Pons (tissue), 1 donor: Measurements from ENCODE around the gene LGALS7.

ENCODE experiments used
- DNase-seq: peaks from one replicate; pipeline ENCODE4 v3.0.0-alpha.2; 2016; ENCODE audit warnings: low spot score

Gene LGALS7

DNA sequence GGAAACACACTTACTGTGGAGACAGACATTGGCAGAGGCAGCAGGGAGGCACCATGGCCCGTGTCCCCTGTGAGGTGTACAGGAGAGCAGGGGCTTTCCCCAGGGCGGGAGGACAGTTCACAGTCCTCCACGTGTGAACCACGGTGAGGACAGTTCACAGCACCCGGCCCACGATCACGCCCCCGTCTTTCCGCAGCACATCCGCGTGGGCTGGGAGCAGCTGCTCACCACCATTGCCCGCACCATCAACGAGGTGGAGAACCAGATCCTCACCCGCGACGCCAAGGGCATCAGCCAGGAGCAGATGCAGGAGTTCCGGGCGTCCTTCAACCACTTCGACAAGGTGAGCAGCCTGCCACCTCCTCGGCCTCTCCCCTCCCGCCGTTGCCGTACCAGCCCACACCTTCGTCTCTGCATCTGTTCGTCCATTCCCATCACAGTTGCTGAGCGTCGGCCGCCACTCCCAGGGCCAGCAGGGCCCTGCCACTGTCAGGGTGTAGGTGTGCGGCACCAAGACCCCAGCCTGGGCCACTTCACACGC is 46.5 kb downstream of the LGALS7 start:
- no peak for DNase-seq

GRCh38 chr19:38726284-38726673 is 47.0 kb downstream of the LGALS7 start:
- no peak for DNase-seq

DNA sequence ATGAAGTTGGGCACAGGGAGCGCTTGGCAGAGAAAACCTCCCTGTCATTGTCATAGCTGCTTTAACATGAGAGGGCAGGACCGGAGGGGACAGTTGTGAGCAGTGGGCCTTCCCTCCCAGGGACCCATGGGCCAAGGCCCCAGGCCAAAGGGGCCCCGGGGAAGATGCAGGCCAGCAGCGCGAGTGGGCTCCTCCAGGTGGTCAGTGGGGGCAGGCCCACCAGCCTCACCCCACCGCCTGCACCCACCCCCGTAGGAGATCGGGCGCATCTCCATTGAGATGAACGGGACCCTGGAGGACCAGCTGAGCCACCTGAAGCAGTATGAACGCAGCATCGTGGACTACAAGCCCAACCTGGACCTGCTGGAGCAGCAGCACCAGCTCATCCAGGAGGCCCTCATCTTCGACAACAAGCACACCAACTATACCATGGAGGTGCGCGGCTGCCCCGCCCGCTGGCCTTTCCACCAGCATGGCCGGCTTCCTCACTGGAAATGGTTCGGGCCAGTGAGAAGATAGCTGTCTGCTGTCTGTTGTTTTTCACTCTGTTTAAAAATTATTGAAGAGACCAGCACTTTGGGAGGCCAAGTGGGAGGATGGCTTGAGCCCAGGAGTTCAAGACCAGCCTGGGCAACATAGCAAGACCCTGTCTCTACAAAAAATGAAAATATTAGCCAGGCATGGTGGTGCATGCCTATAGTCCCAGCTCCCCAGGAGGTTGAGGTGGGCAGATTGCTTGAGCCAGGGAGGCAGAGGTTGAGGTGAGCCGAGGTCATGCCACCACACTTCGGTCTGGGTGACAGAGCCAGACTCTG is 47.6 kb downstream of the LGALS7 start:
- no peak for DNase-seq

DNA sequence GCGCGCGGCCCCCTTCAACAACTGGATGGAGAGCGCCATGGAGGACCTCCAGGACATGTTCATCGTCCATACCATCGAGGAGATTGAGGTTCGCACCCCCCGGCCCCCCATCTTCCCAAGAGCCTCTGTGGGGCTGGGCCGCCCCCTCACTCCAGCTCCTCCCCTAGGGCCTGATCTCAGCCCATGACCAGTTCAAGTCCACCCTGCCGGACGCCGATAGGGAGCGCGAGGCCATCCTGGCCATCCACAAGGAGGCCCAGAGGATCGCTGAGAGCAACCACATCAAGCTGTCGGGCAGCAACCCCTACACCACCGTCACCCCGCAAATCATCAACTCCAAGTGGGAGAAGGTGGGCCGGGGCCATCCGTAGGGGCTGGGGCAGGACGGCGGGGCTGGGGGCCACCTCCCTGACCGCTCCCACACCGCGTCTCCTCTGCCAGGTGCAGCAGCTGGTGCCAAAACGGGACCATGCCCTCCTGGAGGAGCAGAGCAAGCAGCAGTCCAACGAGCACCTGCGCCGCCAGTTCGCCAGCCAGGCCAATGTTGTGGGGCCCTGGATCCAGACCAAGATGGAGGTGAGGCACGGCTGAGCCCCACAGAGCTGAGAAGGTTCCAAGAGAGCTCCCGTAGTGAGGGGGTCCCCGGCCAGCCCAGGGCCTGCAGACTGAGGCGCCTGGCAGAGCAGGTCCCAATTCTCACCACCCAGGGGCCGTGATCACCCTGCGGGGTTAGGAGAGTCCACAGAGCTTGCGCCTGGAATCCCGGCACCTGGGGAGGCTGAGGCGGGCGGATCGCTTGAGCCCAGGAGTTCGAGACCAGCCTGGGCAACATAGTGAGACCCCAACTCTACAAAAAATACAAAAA is 49.1 kb downstream of the LGALS7 start:
- DNase-seq: no peak

- no peak for DNase-seq
Measured at GRCh38 chr19:38723606-38723965, 49.7 kb downstream of the LGALS7 start.

- DNase-seq: no peak
Measured at GRCh38 chr19:38722947-38723605, 50.2 kb downstream of the LGALS7 start.

DNA sequence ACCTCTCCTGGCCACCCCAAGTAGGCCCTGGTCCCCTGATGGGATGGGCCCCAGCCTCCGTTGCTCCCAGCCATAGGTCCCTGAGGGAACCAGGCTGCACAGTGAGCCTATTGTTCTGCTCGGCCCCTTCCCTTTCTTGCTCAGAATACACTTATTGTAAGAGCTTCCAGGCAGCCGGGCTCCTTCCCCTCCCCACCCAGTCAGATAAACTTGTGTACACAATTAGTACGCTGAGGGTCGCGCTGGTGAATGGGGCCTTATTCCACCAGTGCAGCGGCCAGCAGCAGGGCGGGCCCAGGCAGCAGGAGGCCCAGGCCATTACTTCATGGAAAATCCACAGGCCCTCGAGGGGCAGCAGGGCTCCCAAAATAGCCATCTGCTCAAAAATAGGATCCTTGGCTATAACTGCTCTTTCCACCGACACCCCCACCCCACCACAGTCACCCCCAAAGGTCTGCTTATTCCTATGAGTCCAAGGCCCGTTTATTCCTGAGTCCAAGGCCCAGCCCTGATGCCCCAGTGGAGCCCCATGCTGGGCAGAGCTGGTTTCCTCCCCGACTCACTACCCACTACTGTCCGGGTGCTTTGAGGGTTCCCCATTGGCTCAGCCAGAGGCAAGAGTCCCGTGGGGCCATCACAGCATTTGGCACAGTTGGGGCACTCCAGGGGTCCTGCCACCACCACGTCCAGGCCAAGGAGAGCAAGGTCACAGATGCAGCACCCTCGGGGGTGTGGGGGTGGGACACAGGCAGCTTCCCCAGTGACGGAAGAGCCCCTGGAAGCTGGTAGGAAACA is 51.1 kb downstream of the LGALS7 start:
- peak; percentile 98 for DNase-seq

DNA sequence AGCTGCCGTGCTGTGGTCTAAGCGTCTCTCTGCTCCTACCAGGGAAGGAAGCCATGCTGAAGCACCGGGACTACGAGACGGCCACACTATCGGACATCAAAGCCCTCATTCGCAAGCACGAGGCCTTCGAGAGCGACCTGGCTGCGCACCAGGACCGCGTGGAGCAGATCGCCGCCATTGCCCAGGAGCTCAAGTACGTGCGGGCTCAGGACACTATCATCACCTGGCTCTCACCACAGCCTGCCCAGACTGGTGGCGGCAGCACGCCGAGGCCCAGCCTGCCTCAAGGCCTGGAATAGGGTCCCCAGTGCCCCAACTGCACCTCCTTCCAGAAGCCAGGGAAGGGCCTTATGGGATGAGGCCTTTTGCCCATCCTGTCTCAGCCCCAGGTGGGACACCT is 51.8 kb downstream of the LGALS7 start:
- no peak for DNase-seq
